HepG2 (cell line): Measurements from ENCODE around the gene IER2. TPM values are rescaled to one million over a fixed set of nuclear protein-coding genes. Genes with fewer than 3 reads are reported as not detected.

Source experiments
- FOSL2 ChIP-seq: sonication (generic); formaldehyde crosslinking; IDR thresholded peaks from 2 replicates; pipeline ENCODE4 v1.4.0; 2020; ENCODE audit warnings: missing genetic modification reagents
- KDM5A ChIP-seq: fragments of 200-600 bp; sonication (generic); IDR thresholded peaks from 2 replicates; pipeline ENCODE4 v1.7.0; 2018; ENCODE audit warnings: antibody characterized with exemption, mild to moderate bottlenecking, low read length, borderline replicate concordance
- MIXL1 ChIP-seq: IDR thresholded peaks from 2 replicates; pipeline ENCODE4 v1.6.1; 2016
- MXD4 ChIP-seq: IDR thresholded peaks from 2 replicates; pipeline ENCODE4 v1.6.1; 2016; ENCODE audit warnings: mild to moderate bottlenecking, missing biosample characterization, missing genetic modification reagents
- PAWR ChIP-seq: sonication (generic); formaldehyde crosslinking; IDR thresholded peaks from 2 replicates; pipeline ENCODE4 v1.4.0; 2020; ENCODE audit warnings: missing genetic modification reagents, mild to moderate bottlenecking, borderline replicate concordance
- PRDM4 ChIP-seq: sonication (generic); formaldehyde crosslinking; IDR thresholded peaks from 2 replicates; pipeline ENCODE4 v1.9.0; 2021; ENCODE audit warnings: missing genetic modification reagents, borderline replicate concordance
- ZFP41 ChIP-seq: sonication (generic); formaldehyde crosslinking; IDR thresholded peaks from 2 replicates; pipeline ENCODE4 v1.4.0; 2020; ENCODE audit warnings: mild to moderate bottlenecking, missing genetic modification reagents, borderline replicate concordance
- ZNF121 ChIP-seq: sonication (generic); formaldehyde crosslinking; IDR thresholded peaks from 2 replicates; pipeline ENCODE4 v1.5.0; 2020; ENCODE audit warnings: mild to moderate bottlenecking, missing genetic modification reagents
- ZNF232 ChIP-seq: sonication (generic); formaldehyde crosslinking; IDR thresholded peaks from 2 replicates; pipeline ENCODE4 v1.4.0; 2020; ENCODE audit warnings: missing genetic modification reagents, borderline replicate concordance
- ZNF496 ChIP-seq: sonication (generic); formaldehyde crosslinking; IDR thresholded peaks from 2 replicates; pipeline ENCODE4 v1.8.1; 2023; ENCODE audit warnings: mild to moderate bottlenecking, moderate library complexity, missing genetic modification reagents; ENCODE audit not compliant: insufficient replicate concordance
- ZNF709 ChIP-seq: sonication (generic); formaldehyde crosslinking; IDR thresholded peaks from 2 replicates; pipeline ENCODE4 v1.5.0; 2020; ENCODE audit warnings: mild to moderate bottlenecking, missing genetic modification reagents
- ZNF724P ChIP-seq: sonication (generic); formaldehyde crosslinking; IDR thresholded peaks from 2 replicates; pipeline ENCODE4 v1.8.0; 2022; ENCODE audit warnings: missing genetic modification reagents, borderline replicate concordance
- ZNF777 ChIP-seq: sonication (generic); formaldehyde crosslinking; IDR thresholded peaks from 2 replicates; pipeline ENCODE4 v1.4.0; 2020; ENCODE audit warnings: missing genetic modification reagents
- polyA plus RNA-seq, 8 experiments: library from polyadenylated mRNA; depleted of rRNA in 3 of 8; stranded (reverse) in 7 of 8; unstranded in 1 of 8; fragments of >200 nt; fragmentation: Illumina TruSeq in 4 of 8; extraction: Trizol in 4 of 8; gene quantifications; 2 replicates each; pipeline versions ENCODE4 v1.2.1 to v1.2.3, GENCODE V29; 2011 to 2016; ENCODE audit warnings: low read depth in 4 of 8, missing spikeins in 1 of 8, mixed read lengths in 1 of 8; ENCODE audit not compliant: insufficient read depth in 1 of 8
- total RNA-seq, 5 experiments: library from RNA; depleted of rRNA; stranded (reverse); fragments of >200 nt; fragmentation: Illumina TruSeq; extraction: Trizol; gene quantifications; 2 replicates each; pipeline ENCODE4 v1.2.3, GENCODE V29; 2016; ENCODE audit warnings: low read depth in 1 of 5
- TF ChIP-seq, protein P1 (sequence below): sonication (generic); formaldehyde crosslinking; IDR thresholded peaks from 2 replicates; pipeline ENCODE4 v1.5.1; 2020; ENCODE audit warnings: missing genetic modification reagents, mild to moderate bottlenecking, borderline replicate concordance
- TF ChIP-seq, protein P2 (sequence below): sonication (generic); formaldehyde crosslinking; IDR thresholded peaks from 2 replicates; pipeline ENCODE4 v1.4.0; 2020; ENCODE audit warnings: missing genetic modification reagents
- TF ChIP-seq, protein P3 (sequence below): sonication (generic); formaldehyde crosslinking; IDR thresholded peaks from 2 replicates; pipeline ENCODE4 v1.5.0; 2020; ENCODE audit warnings: mild to moderate bottlenecking, missing genetic modification reagents

Gene IER2
- total and polyA plus RNA-seq, 2 of the 13 experiments (the other 11 are each of a cell fraction or from before 2014, with no cell fraction given) = 10.1 to 14.3 TPM

GRCh38 chr19:13151605-13152355, 1.6 kb downstream of the IER2 start (continued):
- TF ChIP-seq, protein P1, sequence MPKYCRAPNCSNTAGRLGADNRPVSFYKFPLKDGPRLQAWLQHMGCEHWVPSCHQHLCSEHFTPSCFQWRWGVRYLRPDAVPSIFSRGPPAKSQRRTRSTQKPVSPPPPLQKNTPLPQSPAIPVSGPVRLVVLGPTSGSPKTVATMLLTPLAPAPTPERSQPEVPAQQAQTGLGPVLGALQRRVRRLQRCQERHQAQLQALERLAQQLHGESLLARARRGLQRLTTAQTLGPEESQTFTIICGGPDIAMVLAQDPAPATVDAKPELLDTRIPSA (CRISPR knock-in tag) = 0 out of 2 replicates have a peak, but pooled peaks have one; percentile 51
- TF ChIP-seq ZNF709 = 0 out of 2 replicates have a peak, but pooled peaks have one; percentile 33
- no peak for TF ChIP-seq PAWR (CRISPR knock-in tag)
- TF ChIP-seq ZNF232 = peak; percentile 62; the same call in 1 of the 2 replicates
- TF ChIP-seq MXD4 = peak; percentile 32; the same call in 1 of the 2 replicates
- peak; percentile 34 for TF ChIP-seq FOSL2 (CRISPR knock-in tag)
- TF ChIP-seq ZNF121 (CRISPR knock-in tag) = peak; percentile 15; the same call in 1 of the 2 replicates
- TF ChIP-seq ZNF777 (CRISPR knock-in tag) = peak; percentile 61
- TF ChIP-seq, protein P2, sequence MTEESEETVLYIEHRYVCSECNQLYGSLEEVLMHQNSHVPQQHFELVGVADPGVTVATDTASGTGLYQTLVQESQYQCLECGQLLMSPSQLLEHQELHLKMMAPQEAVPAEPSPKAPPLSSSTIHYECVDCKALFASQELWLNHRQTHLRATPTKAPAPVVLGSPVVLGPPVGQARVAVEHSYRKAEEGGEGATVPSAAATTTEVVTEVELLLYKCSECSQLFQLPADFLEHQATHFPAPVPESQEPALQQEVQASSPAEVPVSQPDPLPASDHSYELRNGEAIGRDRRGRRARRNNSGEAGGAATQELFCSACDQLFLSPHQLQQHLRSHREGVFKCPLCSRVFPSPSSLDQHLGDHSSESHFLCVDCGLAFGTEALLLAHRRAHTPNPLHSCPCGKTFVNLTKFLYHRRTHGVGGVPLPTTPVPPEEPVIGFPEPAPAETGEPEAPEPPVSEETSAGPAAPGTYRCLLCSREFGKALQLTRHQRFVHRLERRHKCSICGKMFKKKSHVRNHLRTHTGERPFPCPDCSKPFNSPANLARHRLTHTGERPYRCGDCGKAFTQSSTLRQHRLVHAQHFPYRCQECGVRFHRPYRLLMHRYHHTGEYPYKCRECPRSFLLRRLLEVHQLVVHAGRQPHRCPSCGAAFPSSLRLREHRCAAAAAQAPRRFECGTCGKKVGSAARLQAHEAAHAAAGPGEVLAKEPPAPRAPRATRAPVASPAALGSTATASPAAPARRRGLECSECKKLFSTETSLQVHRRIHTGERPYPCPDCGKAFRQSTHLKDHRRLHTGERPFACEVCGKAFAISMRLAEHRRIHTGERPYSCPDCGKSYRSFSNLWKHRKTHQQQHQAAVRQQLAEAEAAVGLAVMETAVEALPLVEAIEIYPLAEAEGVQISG (CRISPR knock-in tag) = peak; percentile 97
- TF ChIP-seq ZNF724P (CRISPR knock-in tag) = no peak
- no peak for TF ChIP-seq ZNF496 (CRISPR knock-in tag)
- TF ChIP-seq, protein P3, sequence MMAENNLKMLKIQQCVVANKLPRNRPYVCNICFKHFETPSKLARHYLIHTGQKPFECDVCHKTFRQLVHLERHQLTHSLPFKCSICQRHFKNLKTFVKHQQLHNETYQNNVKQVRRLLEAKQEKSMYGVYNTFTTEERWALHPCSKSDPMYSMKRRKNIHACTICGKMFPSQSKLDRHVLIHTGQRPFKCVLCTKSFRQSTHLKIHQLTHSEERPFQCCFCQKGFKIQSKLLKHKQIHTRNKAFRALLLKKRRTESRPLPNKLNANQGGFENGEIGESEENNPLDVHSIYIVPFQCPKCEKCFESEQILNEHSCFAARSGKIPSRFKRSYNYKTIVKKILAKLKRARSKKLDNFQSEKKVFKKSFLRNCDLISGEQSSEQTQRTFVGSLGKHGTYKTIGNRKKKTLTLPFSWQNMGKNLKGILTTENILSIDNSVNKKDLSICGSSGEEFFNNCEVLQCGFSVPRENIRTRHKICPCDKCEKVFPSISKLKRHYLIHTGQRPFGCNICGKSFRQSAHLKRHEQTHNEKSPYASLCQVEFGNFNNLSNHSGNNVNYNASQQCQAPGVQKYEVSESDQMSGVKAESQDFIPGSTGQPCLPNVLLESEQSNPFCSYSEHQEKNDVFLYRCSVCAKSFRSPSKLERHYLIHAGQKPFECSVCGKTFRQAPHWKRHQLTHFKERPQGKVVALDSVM = no peak; the same call in none of the 2 replicates
- TF ChIP-seq ZFP41 = no peak; the same call in 1 of the 2 replicates
- peak; percentile 21; the same call in 1 of the 2 replicates for TF ChIP-seq KDM5A
- TF ChIP-seq MIXL1 (CRISPR knock-in tag) = peak; percentile 58
- TF ChIP-seq PRDM4 = no peak
